GM12872 (cell line): ENCODE results near the gene DRC7.

Source experiments
- CTCF ChIP-seq: IDR thresholded peaks from 3 replicates; pipeline ENCODE4 v1.5.1; 2011; ENCODE audit warnings: low read depth, mild to moderate bottlenecking, low read length, moderate library complexity; ENCODE audit not compliant: insufficient read depth

The DRC7 gene

GRCh38 chr16:57707331-57707730 is 12.7 kb downstream of the DRC7 start:
- no peak for TF ChIP-seq CTCF

- no peak for TF ChIP-seq CTCF
These were observed 13.6 kb downstream of the DRC7 start for GRCh38 chr16:57708168-57708567.

- TF ChIP-seq CTCF = no peak
These were observed 15.1 kb downstream of the DRC7 start for GRCh38 chr16:57709663-57710062.

GRCh38 chr16:57711346-57711745 is 16.7 kb downstream of the DRC7 start:
- no peak for TF ChIP-seq CTCF

- TF ChIP-seq CTCF = no peak
These were observed 17.4 kb downstream of the DRC7 start for GRCh38 chr16:57711993-57712392.

- TF ChIP-seq CTCF = no peak
These were observed 19.0 kb downstream of the DRC7 start for GRCh38 chr16:57713596-57713995.

GRCh38 chr16:57714047-57714446 is 19.4 kb downstream of the DRC7 start:
- TF ChIP-seq CTCF = no peak

GRCh38 chr16:57720142-57720575 is 25.6 kb downstream of the DRC7 start:
- TF ChIP-seq CTCF = peak; percentile 75
